HG02973 (cell line): ENCODE measurements around the gene DEPDC1.
A peak's percentile ranks its signal among the peaks of the same experiment; 100 is the strongest.
"Not testable (repeated sequence)": the region's sequence is repeated elsewhere in the genome, so short reads cannot be mapped to it uniquely, and the experiment has no call there.

Source experiments
- ATAC-seq: cut with Tn5 transposase; IDR thresholded peaks from one replicate; pipeline ENCODE4 v1.9.1; 2021; ENCODE audit warnings: moderate library complexity; ENCODE audit not compliant: unreplicated experiment

DEPDC1 gene

DNA sequence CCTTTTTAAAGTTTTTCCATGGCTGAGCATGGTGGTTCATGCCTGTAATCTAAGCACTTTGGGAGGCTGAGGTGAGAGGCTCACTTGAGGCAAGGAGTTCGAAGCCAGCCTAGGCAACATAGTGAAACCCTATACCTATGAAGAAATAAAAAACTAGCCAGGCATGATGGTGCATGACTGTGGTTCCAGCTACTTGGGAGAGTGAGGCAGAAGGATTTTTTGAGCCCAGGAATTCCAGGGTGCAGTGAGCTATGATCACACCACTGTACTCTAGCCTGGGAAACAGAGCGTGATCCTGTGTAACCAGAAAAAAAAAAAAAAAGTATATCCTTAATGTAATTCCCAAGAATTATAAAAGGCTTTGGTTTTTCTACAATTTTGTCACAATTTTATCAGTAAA, 17.4 kb downstream of the DEPDC1 start:
- ATAC-seq = no peak

- no peak for ATAC-seq
Measured at GRCh38 chr1:68478662-68479061, 18.2 kb downstream of the DEPDC1 start.

- ATAC-seq = not testable (repeated sequence)
Measured at GRCh38 chr1:68476626-68477025, 20.3 kb downstream of the DEPDC1 start.

DNA sequence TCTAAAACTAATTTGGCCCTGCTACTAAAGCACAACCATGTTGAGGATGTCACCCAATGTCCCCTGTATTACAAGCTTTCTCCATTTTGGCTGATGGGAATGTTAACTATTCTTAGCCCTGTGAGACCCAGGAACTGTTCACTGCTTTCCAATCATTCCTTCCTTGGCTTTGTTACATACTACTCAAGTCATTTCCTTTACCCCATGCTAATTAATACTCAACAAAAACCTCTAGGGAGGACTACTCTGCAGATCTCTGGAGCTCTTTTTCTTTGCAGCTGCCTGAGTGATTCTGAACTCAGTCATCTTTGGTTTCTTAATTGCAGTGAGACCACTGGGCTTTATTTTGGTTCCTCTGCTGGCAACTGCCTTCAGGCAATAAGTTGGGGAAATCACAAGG, 23.8 kb downstream of the DEPDC1 start:
- ATAC-seq = no peak

- no peak for ATAC-seq
Measured at GRCh38 chr1:68470388-68470970, 26.4 kb downstream of the DEPDC1 start.

GRCh38 chr1:68464891-68465290, 32.0 kb downstream of the DEPDC1 start:
- ATAC-seq = no peak

DNA sequence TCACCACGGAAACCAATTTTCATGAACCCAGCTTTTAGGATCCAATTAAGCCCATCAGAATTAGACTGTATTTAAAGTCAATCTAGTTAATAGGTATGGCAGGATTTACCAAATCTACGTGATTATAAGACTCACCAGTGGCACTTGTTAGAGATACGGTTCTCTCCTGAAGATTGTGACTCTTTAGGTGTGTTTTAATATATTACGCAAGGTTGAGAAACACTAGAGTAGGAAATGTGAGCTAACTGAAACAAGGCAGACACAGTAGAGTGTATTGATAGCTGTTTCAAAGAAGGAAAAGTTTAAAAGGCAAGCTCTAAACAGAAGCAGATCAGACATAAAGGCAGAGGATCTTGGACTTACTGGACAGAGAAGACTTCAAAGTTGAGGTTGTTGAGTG, 35.9 kb downstream of the DEPDC1 start:
- no peak for ATAC-seq

DNA sequence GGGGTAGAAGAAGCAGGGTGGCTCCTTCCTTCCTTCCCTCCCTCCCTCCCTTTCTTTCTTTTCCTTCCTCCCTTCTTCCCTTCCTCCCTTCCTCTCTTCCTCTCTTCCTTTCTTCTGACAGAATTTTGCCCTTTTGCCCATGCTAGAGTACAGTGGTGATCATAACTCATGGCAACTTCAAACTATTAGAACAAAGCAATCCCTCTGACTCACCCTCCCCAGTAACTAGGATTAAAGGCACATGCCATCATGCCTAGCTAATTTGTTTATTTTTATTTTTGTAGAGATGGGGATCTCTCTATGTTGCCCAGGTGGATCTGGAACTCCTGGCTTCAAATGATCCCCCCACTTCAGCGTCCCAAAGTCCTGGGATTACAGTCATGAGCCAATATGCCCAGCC, 37.1 kb downstream of the DEPDC1 start:
- ATAC-seq = no peak

DNA sequence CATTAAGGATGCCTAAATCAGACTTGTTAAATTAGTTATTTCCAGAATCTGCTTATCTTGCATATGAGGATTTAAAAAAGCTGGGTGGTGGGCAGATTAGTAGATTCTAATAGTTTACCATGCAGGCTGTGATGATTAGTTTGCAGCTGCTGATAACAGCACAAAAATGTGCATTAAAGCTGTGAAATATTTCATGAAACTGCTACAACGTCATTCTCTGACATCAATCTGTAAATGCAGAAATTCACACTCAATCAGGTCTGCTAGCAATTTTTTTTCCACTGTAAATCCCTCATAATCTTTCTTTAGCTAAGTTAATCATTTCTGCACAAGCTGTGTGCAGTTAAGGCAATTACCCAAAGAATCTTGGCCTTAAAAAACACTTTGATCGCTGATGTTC, 37.8 kb downstream of the DEPDC1 start:
- no peak for ATAC-seq

- no peak for ATAC-seq
Measured at GRCh38 chr1:68456202-68456601, 40.7 kb downstream of the DEPDC1 start.

DNA sequence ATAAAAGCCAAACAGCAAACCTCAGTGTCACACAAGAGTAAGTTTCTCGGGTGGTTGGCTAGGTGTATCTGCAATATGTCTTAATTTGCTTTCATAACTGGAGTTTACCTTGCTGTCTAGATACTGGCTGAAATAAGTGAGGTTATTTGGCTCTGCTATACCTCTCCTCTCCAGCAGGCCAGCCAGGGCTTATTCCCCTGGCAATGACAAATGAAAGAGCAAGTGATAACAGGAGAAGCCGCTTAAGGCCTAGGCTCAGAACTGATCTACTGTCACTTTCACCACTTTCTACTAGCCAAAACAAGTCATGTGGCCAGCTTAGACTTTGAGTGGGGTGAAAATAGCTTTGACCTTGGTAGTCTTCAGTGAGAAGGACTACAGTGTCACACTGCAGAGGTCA, 42.3 kb downstream of the DEPDC1 start:
- peak; percentile 66 for ATAC-seq

DNA sequence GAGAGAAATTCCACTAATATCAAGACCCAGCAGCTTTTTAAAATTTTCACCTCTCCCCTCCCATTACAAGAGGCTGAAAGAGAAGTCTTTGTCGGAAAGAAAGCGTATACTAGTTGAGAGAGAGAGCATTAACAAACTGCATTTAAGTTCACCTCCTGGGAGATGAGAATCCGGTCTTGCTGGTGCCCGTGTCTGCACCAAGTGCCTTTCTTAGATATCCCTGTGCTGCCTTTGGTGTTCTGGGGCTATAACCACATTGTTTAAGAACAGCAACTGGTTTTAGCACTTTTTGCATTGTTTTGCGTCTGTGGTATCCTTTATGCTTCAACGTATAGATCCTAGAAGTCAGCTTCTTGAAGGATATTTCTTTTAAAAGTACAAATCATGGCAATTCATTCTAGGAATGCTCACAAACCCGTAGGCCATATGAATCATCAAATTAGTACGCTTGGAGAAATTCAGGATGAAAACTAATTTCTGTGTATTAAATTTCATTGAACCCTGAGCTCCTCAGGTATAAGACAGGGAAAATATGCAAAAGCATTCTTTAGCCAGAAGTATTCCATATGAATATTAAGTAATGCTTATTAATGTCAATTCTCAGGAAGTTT, 43.7 kb downstream of the DEPDC1 start:
- ATAC-seq = no peak

GRCh38 chr1:68449901-68450300, 47.0 kb downstream of the DEPDC1 start, which contains the start of gene RPE65:
Gene RPE65, minus strand, starts transcription at chr1:68449954. Its CDS starts 49 bp downstream, at chr1:68449905.
- ATAC-seq = no peak

DNA sequence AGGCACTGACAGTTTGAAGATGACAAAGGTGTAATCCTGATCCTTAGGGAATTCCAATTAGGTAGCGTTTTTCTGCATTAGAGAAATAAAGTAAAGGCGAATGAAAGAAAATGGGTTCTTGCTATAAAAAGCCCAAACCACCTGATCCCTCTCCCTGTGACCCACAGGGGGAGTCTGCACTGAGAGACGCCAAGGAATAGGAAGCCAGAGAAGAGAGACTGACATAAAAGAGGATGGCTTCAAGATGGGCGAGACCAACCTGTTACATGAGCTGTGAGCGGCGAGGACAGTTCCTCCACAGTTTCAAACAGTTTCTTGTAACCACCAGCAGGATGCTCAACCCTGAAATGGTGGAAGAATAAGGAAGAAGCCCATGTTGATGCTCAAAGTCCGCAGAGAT, 48.5 kb downstream of the DEPDC1 start:
- ATAC-seq = no peak

DNA sequence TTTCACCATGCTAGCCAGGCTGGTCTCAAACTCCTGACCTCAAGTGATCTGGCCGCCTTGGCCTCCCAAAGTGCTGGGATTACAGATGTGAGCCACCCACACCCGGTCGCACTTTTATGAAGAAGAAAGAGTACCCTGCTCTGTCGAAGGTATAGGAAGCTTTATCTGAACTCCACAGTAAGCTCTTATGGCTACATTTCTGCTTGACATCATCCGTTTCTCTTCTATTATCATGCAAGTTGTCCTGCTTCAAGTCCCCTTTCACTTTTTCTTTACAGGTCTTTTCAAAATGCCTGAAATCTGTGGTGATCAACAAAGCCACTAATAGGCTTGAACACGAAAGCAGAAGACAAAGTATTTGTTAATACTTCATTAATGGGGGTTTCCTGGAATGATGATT, 51.2 kb downstream of the DEPDC1 start:
- no peak for ATAC-seq

DNA sequence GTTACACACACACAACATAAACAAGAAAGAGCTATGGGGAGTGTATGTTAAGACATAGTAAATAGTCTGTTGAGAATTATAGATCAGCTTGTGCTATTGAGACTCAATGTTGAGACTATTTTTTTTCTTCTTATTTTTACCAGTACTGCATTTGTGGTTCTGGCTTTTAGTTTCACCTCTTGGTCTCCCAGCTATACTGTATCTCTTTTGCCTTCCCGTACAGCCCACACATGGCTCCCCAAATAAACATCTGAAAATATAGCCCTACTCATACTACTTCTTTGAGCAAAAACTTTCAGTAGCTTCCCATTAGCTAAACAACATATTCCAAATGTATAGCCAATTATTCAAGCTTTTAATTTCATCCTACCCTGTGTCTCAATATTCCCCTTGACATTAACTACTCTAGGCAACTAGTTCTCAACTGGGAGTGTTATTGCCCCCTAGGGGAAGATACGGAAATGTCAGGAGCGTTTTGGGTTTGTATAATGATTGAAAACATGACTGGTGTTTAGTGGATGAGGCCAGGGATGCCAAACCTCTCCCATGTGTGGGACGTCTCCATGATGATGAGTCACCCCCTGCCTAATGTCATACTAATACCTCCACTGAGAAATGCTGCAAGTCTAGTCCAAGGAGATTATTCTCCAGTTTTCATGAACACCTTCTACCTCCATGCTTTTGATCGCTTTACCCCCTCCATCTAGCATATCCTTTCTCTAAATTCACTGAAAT, 53.9 kb downstream of the DEPDC1 start:
- ATAC-seq = peak; percentile 97

DNA sequence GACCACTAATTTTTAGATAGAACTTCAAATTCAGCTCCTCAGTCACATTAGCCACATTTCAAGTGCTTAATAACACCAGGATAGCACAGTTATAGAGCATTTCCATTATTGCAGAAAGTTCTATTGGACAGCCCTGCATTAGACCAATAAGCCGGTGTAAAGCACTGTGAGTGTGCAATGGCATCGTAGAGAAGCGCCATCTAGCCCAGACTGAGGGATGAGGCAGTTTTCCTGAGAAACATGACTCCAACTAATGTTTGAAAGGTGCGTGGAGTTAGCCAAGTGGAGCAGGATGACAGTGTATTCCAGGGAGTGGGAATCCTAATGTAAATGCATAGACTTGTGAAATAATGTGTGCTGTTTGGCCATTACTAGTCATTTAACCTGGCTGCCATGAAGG, 54.9 kb downstream of the DEPDC1 start:
- ATAC-seq = no peak

DNA sequence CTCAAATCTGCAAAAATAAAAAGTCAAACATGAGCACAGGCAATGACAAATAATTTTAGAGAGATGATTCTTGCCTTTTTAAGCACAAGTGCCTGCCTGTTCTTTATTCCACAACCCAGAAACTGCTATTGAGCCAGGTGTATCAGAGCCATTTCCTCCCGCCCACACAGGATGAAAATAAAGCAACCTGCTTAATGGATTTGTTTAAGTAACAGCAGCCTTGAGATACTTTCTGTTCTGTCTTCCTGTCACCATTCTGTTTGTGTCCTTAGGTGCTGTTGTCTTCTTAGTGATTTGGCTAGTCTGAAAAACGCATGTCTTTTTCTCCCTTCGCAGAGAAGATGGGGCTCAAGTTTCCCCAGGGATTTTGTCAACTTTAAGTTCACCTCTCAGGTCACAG, 58.6 kb downstream of the DEPDC1 start:
- ATAC-seq = no peak

- ATAC-seq = no peak
Measured at GRCh38 chr1:68433395-68433794, 63.5 kb downstream of the DEPDC1 start.

DNA sequence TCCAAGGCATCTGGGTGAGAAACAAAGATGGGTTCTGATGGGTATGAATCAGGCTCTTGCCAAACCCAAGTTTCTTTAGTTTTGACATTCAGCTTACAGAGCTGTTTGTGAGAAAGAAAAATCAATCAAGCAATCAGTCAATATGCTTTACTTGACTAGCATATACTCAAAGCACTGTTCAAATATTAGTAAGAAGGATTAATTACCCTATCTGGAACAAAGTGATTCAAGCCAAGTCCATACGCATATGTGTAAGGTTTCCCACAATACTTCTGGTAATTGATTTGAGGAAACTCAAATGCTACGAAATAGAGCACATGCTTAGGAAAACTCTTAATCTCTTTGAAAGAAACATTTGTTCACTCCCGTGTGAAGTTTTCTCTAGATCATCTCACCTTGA, 65.8 kb downstream of the DEPDC1 start:
- no peak for ATAC-seq

- ATAC-seq = no peak
Measured at GRCh38 chr1:68429233-68429808, 67.6 kb downstream of the DEPDC1 start.

- ATAC-seq = no peak
Measured at GRCh38 chr1:68426594-68426993, 70.3 kb downstream of the DEPDC1 start.
